Skin epidermis (tissue), 12 donors: Measurements from ENCODE around the gene ICA1.

Experiments
- H3K27ac ChIP-seq, 21 experiments: fragments of 200-600 bp; sonication (generic) in 11 of 21; one replicate each; pipeline ENCODE4 v1.5.0; 2020; ENCODE audit warnings: mild to moderate bottlenecking in 3 of 21, inconsistent platforms in 2 of 21, moderate library complexity in 2 of 21
- H3K4me3 ChIP-seq, 7 experiments: fragments of 200-600 bp; sonication (generic) in 2 of 7; one replicate each; pipeline ENCODE4 v1.5.0; 2020; ENCODE audit warnings: inconsistent platforms in 2 of 7, mild to moderate bottlenecking in 2 of 7, moderate library complexity in 1 of 7

Gene ICA1

GRCh38 chr7:8232999-8233847, 28.7 kb downstream of the ICA1 start:
- Histone ChIP-seq H3K4me3 (no peak overlapping the region), H3K27ac (no peak overlapping the region)

- no peak overlapping the region for H3K4me3 ChIP-seq
- H3K27ac ChIP-seq: no peak overlapping the region
These were observed 32.0 kb downstream of the ICA1 start for GRCh38 chr7:8229927-8230326.

GRCh38 chr7:8228766-8229674, 32.9 kb downstream of the ICA1 start:
- H3K4me3 ChIP-seq: no peak overlapping the region
- no peak overlapping the region for H3K27ac ChIP-seq

- H3K27ac ChIP-seq: no peak overlapping the region
These were observed 33.9 kb downstream of the ICA1 start for GRCh38 chr7:8228068-8228467.

GRCh38 chr7:8227261-8227660, 34.7 kb downstream of the ICA1 start:
- no peak overlapping the region for H3K4me3 ChIP-seq
- no peak overlapping the region for H3K27ac ChIP-seq

More at GRCh38 chr7:8228068-8228467, 33.9 kb downstream of the ICA1 start:
- H3K4me3 ChIP-seq: no peak overlapping the region

- Histone ChIP-seq H3K27ac (no peak overlapping the region), H3K4me3 (no peak overlapping the region)
These were observed 35.5 kb downstream of the ICA1 start for GRCh38 chr7:8226501-8226900.

GRCh38 chr7:8221567-8221966, 40.4 kb downstream of the ICA1 start:
- H3K27ac ChIP-seq: no peak overlapping the region

GRCh38 chr7:8221101-8221495, 40.9 kb downstream of the ICA1 start:
- no peak overlapping the region for H3K4me3 ChIP-seq
- H3K27ac ChIP-seq: no peak overlapping the region

More at GRCh38 chr7:8221567-8221966, 40.4 kb downstream of the ICA1 start:
- H3K4me3 ChIP-seq: no peak overlapping the region

- Histone ChIP-seq H3K27ac (no peak overlapping the region), H3K4me3 (no peak overlapping the region)
These were observed 41.4 kb downstream of the ICA1 start for GRCh38 chr7:8220376-8221100.

GRCh38 chr7:8217200-8218068, 44.5 kb downstream of the ICA1 start:
- Histone ChIP-seq H3K27ac (no peak overlapping the region), H3K4me3 (no peak overlapping the region)

GRCh38 chr7:8216334-8216690, 45.7 kb downstream of the ICA1 start:
- no peak overlapping the region for H3K27ac ChIP-seq
- H3K4me3 ChIP-seq: no peak overlapping the region

GRCh38 chr7:8215648-8216333, 46.2 kb downstream of the ICA1 start:
- Histone ChIP-seq H3K27ac (no peak overlapping the region), H3K4me3 (no peak overlapping the region)

- H3K27ac ChIP-seq: no peak overlapping the region
These were observed 47.6 kb downstream of the ICA1 start for GRCh38 chr7:8214244-8214824.

GRCh38 chr7:8213381-8213780, 48.6 kb downstream of the ICA1 start:
- H3K27ac ChIP-seq: no peak overlapping the region
- no peak overlapping the region for H3K4me3 ChIP-seq

More at GRCh38 chr7:8214244-8214824, 47.6 kb downstream of the ICA1 start:
- no peak overlapping the region for H3K4me3 ChIP-seq

GRCh38 chr7:8212638-8213037, 49.3 kb downstream of the ICA1 start:
- Histone ChIP-seq H3K4me3 (no peak overlapping the region), H3K27ac (no peak overlapping the region)

- Histone ChIP-seq H3K27ac (no peak overlapping the region), H3K4me3 (no peak overlapping the region)
These were observed 50.3 kb downstream of the ICA1 start for GRCh38 chr7:8211725-8212096.

GRCh38 chr7:8210845-8211724, 50.9 kb downstream of the ICA1 start:
- Histone ChIP-seq H3K27ac (no peak overlapping the region), H3K4me3 (no peak overlapping the region)
